Measurements from ENCODE around the gene NUP153.

The NUP153 gene

GRCh38 chr6:17679726-17680125 lies 27.0 kb downstream of the NUP153 start:
- H4K20me1 ChIP-seq (ENCODE audit: control insufficient read depth, insufficient read depth, low read depth, low read length), result peaks cover 52% of the 10 kb centered on the region
- H3K36me3 ChIP-seq (ENCODE audit: control insufficient read depth, low read length), result peaks cover 97% of the 10 kb centered on the region
- TF ChIP-seq EZH2phosphoT487 (IDR thresholded peaks at IDR 0.05; ENCODE audit: borderline replicate concordance, low read length) (no peak), CTCF (IDR thresholded peaks at IDR 0.05; ENCODE audit: low read depth, low read length, poor library complexity, severe bottlenecking) (no peak)

GRCh38 chr6:17677602-17678001 lies 29.1 kb downstream of the NUP153 start:
- H3K4me1 ChIP-seq (ENCODE audit: control insufficient read depth, low read length), result no peaks in the 10 kb centered on the region
- H3K27me3 ChIP-seq (ENCODE audit: control insufficient read depth, low read length), result no peaks in the 10 kb centered on the region
- peaks cover 43% of the 10 kb centered on the region for H4K20me1 ChIP-seq (ENCODE audit: control insufficient read depth, insufficient read depth, low read depth, low read length)
- no peak overlapping the region for H3K4me3 ChIP-seq (ENCODE audit: low read length)
- H3K36me3 ChIP-seq (ENCODE audit: control insufficient read depth, low read length), result peaks cover 95% of the 10 kb centered on the region
- TF ChIP-seq EZH2phosphoT487 (IDR thresholded peaks at IDR 0.05; ENCODE audit: borderline replicate concordance, low read length), result no peak
- TF ChIP-seq CTCF (IDR thresholded peaks at IDR 0.05; ENCODE audit: low read depth, low read length, poor library complexity, severe bottlenecking), result no peak
- no peak overlapping the region for H3K4me2 ChIP-seq (ENCODE audit: low read length)
- no peak overlapping the region for H3K27ac ChIP-seq (ENCODE audit: low read depth, low read length)
- H3K9me3 ChIP-seq (ENCODE audit: control insufficient read depth, insufficient read depth, low read length), result no peaks in the 10 kb centered on the region
- no peaks in the 10 kb centered on the region for H3K9me2 ChIP-seq (replicated peaks; ENCODE audit: control insufficient read depth, low read length)
- H3K79me2 ChIP-seq (ENCODE audit: control insufficient read depth, low read length), result peaks cover 99% of the 10 kb centered on the region
- H3F3A ChIP-seq (ENCODE audit: control insufficient read depth, insufficient read depth), result no peaks in the 10 kb centered on the region; the same call in none of the 2 replicates

More at GRCh38 chr6:17679726-17680125, 27.0 kb downstream of the NUP153 start:
- no peak overlapping the region for H3K4me3 ChIP-seq (ENCODE audit: low read length)
- no peaks in the 10 kb centered on the region for H3K9me2 ChIP-seq (replicated peaks; ENCODE audit: control insufficient read depth, low read length)
- H3K9me3 ChIP-seq (ENCODE audit: control insufficient read depth, insufficient read depth, low read length), result no peaks in the 10 kb centered on the region
- no peak overlapping the region for H3K27ac ChIP-seq (ENCODE audit: low read depth, low read length)
- no peaks in the 10 kb centered on the region for H3K4me1 ChIP-seq (ENCODE audit: control insufficient read depth, low read length)
- H3K4me2 ChIP-seq (ENCODE audit: low read length), result no peak overlapping the region
- H3K79me2 ChIP-seq (ENCODE audit: control insufficient read depth, low read length), result peaks cover 100% of the 10 kb centered on the region
- no peaks in the 10 kb centered on the region; the same call in none of the 2 replicates for H3F3A ChIP-seq (ENCODE audit: control insufficient read depth, insufficient read depth)
- no peaks in the 10 kb centered on the region for H3K27me3 ChIP-seq (ENCODE audit: control insufficient read depth, low read length)

GRCh38 chr6:17673543-17674254 lies 33.0 kb downstream of the NUP153 start:
- no peaks in the 10 kb centered on the region for H3K9me3 ChIP-seq (ENCODE audit: control insufficient read depth, insufficient read depth, low read length)
- H3K4me3 ChIP-seq (ENCODE audit: low read length), result no peak overlapping the region
- no peaks in the 10 kb centered on the region for H3K4me1 ChIP-seq (ENCODE audit: control insufficient read depth, low read length)
- H3F3A ChIP-seq (ENCODE audit: control insufficient read depth, insufficient read depth), result no peaks in the 10 kb centered on the region; the same call in none of the 2 replicates
- peaks cover 96% of the 10 kb centered on the region for H3K36me3 ChIP-seq (ENCODE audit: control insufficient read depth, low read length)
- H3K27ac ChIP-seq (ENCODE audit: low read depth, low read length), result no peak overlapping the region
- H4K20me1 ChIP-seq (ENCODE audit: control insufficient read depth, insufficient read depth, low read depth, low read length), result peaks cover 25% of the 10 kb centered on the region
- H3K9me2 ChIP-seq (replicated peaks; ENCODE audit: control insufficient read depth, low read length), result no peaks in the 10 kb centered on the region
- H3K79me2 ChIP-seq (ENCODE audit: control insufficient read depth, low read length), result peaks cover 96% of the 10 kb centered on the region
- no peaks in the 10 kb centered on the region for H3K27me3 ChIP-seq (ENCODE audit: control insufficient read depth, low read length)
- TF ChIP-seq EZH2phosphoT487 (IDR thresholded peaks at IDR 0.05; ENCODE audit: borderline replicate concordance, low read length) (no peak), CTCF (IDR thresholded peaks at IDR 0.05; ENCODE audit: low read depth, low read length, poor library complexity, severe bottlenecking) (no peak)
- no peak overlapping the region for H3K4me2 ChIP-seq (ENCODE audit: low read length)

Measured in DOHH2 (cell line).